HG03565 (cell line): ENCODE measurements around the gene KCNMA1.
"Not testable (repeated sequence)": the region's sequence is repeated elsewhere in the genome, so short reads cannot be mapped to it uniquely, and the experiment has no call there.

Source experiments
- ATAC-seq: cut with Tn5 transposase; IDR thresholded peaks from one replicate; pipeline ENCODE4 v1.9.1; 2021; ENCODE audit warnings: mild to moderate bottlenecking, moderate library complexity; ENCODE audit not compliant: unreplicated experiment

Gene KCNMA1

GRCh38 chr10:77428691-77429395 lies 208.8 kb downstream of the KCNMA1 start:
- ATAC-seq: no peak

GRCh38 chr10:77424257-77424656 lies 213.4 kb downstream of the KCNMA1 start:
- ATAC-seq: no peak

GRCh38 chr10:77422491-77423338 lies 214.9 kb downstream of the KCNMA1 start:
- ATAC-seq: no peak

- ATAC-seq: no peak
These were observed 216.0 kb downstream of the KCNMA1 start for GRCh38 chr10:77421591-77421990.

- ATAC-seq: no peak
These were observed 216.6 kb downstream of the KCNMA1 start for GRCh38 chr10:77420947-77421523.

GRCh38 chr10:77419979-77420378 lies 217.6 kb downstream of the KCNMA1 start:
- ATAC-seq: no peak

- no peak for ATAC-seq
These were observed 218.6 kb downstream of the KCNMA1 start for GRCh38 chr10:77419056-77419455.

- no peak for ATAC-seq
These were observed 219.6 kb downstream of the KCNMA1 start for GRCh38 chr10:77417806-77418640.

GRCh38 chr10:77417359-77417758 lies 220.2 kb downstream of the KCNMA1 start:
- no peak for ATAC-seq

GRCh38 chr10:77416311-77417135 lies 221.1 kb downstream of the KCNMA1 start:
- no peak for ATAC-seq

GRCh38 chr10:77415313-77415960 lies 222.2 kb downstream of the KCNMA1 start:
- no peak for ATAC-seq

GRCh38 chr10:77413231-77413630 lies 224.4 kb downstream of the KCNMA1 start:
- no peak for ATAC-seq

- not testable (repeated sequence) for ATAC-seq
These were observed 225.0 kb downstream of the KCNMA1 start for GRCh38 chr10:77412573-77413133.

GRCh38 chr10:77411805-77412204 lies 225.8 kb downstream of the KCNMA1 start:
- ATAC-seq: no peak

- ATAC-seq: no peak
These were observed 227.1 kb downstream of the KCNMA1 start for GRCh38 chr10:77410523-77410922.

GRCh38 chr10:77409697-77410471 lies 227.7 kb downstream of the KCNMA1 start:
- no peak for ATAC-seq

- no peak for ATAC-seq
These were observed 229.3 kb downstream of the KCNMA1 start for GRCh38 chr10:77408259-77408658.

- no peak for ATAC-seq
These were observed 230.7 kb downstream of the KCNMA1 start for GRCh38 chr10:77406764-77407430.
